A673 (cell line): ENCODE data around the gene PIAS1. TPM values are rescaled to one million over a fixed set of nuclear protein-coding genes. Genes with fewer than 3 reads are reported as not detected.

ENCODE experiments used
- BruUV-seq: library from RNA; stranded (reverse); fragments of 400-500 nt; replicated peaks from 2 replicates; lab custom pipeline; 2021; lab: Mats Ljungman, UMichigan
- CTCF ChIA-PET: fragments of 300-600 bp; sonication (Branson Sonifier 250); formaldehyde crosslinking; loops from one replicate; lab custom pipeline; 2022; ENCODE audit warnings: antibody characterized with exemption; lab: Charles Lee
- POLR2A ChIA-PET: fragments of 300-600 bp; sonication (Branson Sonifier 250); formaldehyde crosslinking; loops from one replicate; lab custom pipeline; 2022; ENCODE audit warnings: antibody characterized with exemption; ENCODE audit not compliant: low non-redundant PET; lab: Charles Lee
- DNase-seq: peaks from one replicate; pipeline ENCODE4 v3.0.0-alpha.2; 2015; ENCODE audit warnings: low spot score
- H3K27ac ChIP-seq: fragments of 200-600 bp; sonication (generic); 2 replicates; pipeline ENCODE4 v1.5.1; 2016; ENCODE audit warnings: mixed run types, low read depth, mild to moderate bottlenecking, mixed read lengths, antibody characterized with exemption, low read length; ENCODE audit not compliant: poor library complexity, severe bottlenecking
- H3K27me3 ChIP-seq: fragments of 200-600 bp; sonication (generic); replicated peaks from 2 replicates; pipeline ENCODE4 v1.6.1; 2017; ENCODE audit warnings: mixed run types, low read depth, mild to moderate bottlenecking, mixed read lengths, antibody characterized with exemption, low read length; ENCODE audit not compliant: insufficient read depth, poor library complexity
- H3K36me3 ChIP-seq: fragments of 200-600 bp; sonication (generic); 2 replicates; pipeline ENCODE4 v1.6.1; 2016; ENCODE audit warnings: mixed run types, mild to moderate bottlenecking, mixed read lengths, antibody characterized with exemption, low read length; ENCODE audit not compliant: insufficient read depth, poor library complexity, severe bottlenecking
- H3K4me1 ChIP-seq: fragments of 200-600 bp; sonication (generic); 2 replicates; pipeline ENCODE4 v1.6.1; 2017; ENCODE audit warnings: mixed run types, mild to moderate bottlenecking, mixed read lengths, antibody characterized with exemption, low read length; ENCODE audit not compliant: insufficient read depth, poor library complexity, severe bottlenecking
- H3K4me3 ChIP-seq: fragments of 200-600 bp; sonication (generic); 2 replicates; pipeline ENCODE4 v1.5.1; 2016; ENCODE audit warnings: low read depth, mixed run types, mild to moderate bottlenecking, mixed read lengths, low read length; ENCODE audit not compliant: poor library complexity, severe bottlenecking
- H3K9me3 ChIP-seq: fragments of 200-600 bp; sonication (generic); 2 replicates; pipeline ENCODE4 v1.6.1; 2016; ENCODE audit warnings: mixed run types, low read depth, mild to moderate bottlenecking, mixed read lengths, antibody characterized with exemption, low read length; ENCODE audit not compliant: poor library complexity, severe bottlenecking
- EZH2 ChIP-seq: fragments of 200-600 bp; sonication (generic); IDR thresholded peaks from 2 replicates; pipeline ENCODE4 v1.6.1; 2017; ENCODE audit warnings: borderline replicate concordance, low read depth, mild to moderate bottlenecking, mixed read lengths, antibody characterized with exemption, low read length; ENCODE audit not compliant: poor library complexity, severe bottlenecking
- intact Hi-C: fragments of 100-400 bp; cut with micrococcal nuclease; formaldehyde crosslinking; loops from one replicate; pipeline ENCODE4 v1.10.0; 2022; ENCODE audit not compliant: unreplicated experiment
- total RNA-seq: library from RNA; stranded (reverse); gene quantifications from 2 replicates; pipeline ENCODE4 v1.2.3, GENCODE V29; 2021
- TF ChIP-seq, protein P1 (sequence below): fragments of 300-800, 200-600 bp; sonication (generic); conservative IDR thresholded peaks from 2 replicates; pipeline ENCODE4 v1.5.1; 2017; ENCODE audit warnings: low read depth, mild to moderate bottlenecking, antibody characterized with exemption, low read length, moderate library complexity, mixed read lengths

The PIAS1 gene
- total RNA-seq, 1 experiment from 2014 or later = 40.2 TPM

DNA sequence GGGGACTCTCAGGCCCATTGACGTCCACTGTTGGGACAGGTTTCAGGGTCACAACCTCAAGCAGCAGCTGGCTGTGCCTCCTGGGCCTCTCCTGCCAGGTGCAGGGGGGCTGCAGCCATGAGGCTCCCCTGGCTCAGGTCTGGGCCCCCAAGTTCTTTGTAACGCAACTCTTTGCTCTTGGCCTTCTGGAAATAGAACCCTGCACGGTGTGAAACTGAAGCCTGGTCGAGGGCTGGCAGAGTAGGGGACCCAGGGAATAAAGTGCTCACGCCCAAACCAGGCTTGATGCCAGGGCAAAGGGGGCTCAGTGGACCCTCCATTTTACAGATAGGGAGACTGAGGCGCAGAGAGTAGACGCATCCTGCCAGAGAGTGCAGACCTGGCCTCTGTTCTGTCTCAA is 150.2 kb downstream of the PIAS1 start:
- ChIA-PET CTCF (no interaction called here), POLR2A (no interaction called here)
- TF ChIP-seq, protein P1, sequence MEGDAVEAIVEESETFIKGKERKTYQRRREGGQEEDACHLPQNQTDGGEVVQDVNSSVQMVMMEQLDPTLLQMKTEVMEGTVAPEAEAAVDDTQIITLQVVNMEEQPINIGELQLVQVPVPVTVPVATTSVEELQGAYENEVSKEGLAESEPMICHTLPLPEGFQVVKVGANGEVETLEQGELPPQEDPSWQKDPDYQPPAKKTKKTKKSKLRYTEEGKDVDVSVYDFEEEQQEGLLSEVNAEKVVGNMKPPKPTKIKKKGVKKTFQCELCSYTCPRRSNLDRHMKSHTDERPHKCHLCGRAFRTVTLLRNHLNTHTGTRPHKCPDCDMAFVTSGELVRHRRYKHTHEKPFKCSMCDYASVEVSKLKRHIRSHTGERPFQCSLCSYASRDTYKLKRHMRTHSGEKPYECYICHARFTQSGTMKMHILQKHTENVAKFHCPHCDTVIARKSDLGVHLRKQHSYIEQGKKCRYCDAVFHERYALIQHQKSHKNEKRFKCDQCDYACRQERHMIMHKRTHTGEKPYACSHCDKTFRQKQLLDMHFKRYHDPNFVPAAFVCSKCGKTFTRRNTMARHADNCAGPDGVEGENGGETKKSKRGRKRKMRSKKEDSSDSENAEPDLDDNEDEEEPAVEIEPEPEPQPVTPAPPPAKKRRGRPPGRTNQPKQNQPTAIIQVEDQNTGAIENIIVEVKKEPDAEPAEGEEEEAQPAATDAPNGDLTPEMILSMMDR = no peak
- no peak for TF ChIP-seq EZH2

DNA sequence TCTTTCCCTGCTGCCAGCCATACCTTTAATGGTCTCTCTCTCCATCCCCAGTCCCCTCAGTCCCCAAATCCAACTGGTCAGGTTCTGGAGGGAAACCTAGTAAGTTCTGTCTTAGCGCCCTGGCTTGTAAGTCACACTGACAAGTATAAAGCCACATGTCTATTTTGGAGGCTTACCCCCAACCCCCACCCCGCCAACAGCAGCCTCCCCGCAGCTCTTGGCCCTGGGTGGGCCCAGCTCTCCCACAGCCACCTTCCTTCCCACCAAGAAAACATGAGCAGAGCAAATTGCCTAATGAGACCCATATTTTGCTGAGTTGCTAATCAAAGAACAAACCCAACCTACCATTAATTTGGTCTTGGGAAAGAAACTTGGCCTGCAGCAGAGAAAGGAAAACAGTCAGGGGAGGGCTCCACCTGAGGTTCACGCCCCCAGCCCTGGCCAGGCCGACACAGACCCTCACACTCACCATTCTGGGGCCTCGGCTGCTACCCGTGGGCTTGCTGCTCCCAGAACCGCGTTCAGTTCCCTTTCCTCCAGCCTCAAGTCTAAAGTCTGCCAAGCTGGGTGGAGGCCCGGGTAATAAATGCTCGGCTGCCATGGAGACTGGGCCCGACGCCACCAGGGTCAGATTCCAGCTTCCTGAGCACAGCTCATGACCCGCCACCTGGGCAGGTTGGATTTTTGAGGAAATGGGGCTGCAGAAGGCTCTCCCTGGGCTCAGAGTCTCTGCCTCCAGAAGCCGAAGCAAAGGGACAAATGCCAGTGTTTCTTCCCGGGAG is 150.9 kb downstream of the PIAS1 start, which contains the start of gene CALML4:
Gene CALML4 (minus strand): TSS at position 557 of the 782 bp plus-strand sequence. CDS start 85 bp downstream, at position 472.
- ChIA-PET CTCF (no interaction called here), POLR2A (no interaction called here)
- Histone ChIP-seq H3K4me3 (no peak within 1 kb of the TSS), H3K27me3 (no peaks in the 10 kb centered on the region), H3K4me1 (peaks cover 22% of the 10 kb centered on the region), H3K9me3 (no peaks in the 10 kb centered on the region), H3K36me3 (no peaks in the 10 kb centered on the region), H3K27ac (peak within 1 kb of the TSS; percentile 30)
- no peak for TF ChIP-seq EZH2
- TF ChIP-seq, protein P1 = no peak
- DNase-seq = no peak
- intact Hi-C loops = no loop called here
- no TSS peak for BruUV-seq

More for the DNA sequence above, 150.2 kb downstream of the PIAS1 start:
- DNase-seq = no peak
- Histone ChIP-seq H3K27me3 (no peaks in the 10 kb centered on the region), H3K4me3 (no peak overlapping the region), H3K9me3 (no peaks in the 10 kb centered on the region), H3K36me3 (no peaks in the 10 kb centered on the region), H3K27ac (no peak overlapping the region), H3K4me1 (peaks cover 22% of the 10 kb centered on the region)
- BruUV-seq = no TSS peak
- intact Hi-C loops = no loop called here

- ChIA-PET POLR2A (no interaction called here), CTCF (no interaction called here)
- intact Hi-C loops = no loop called here
- Histone ChIP-seq H3K36me3 (no peaks in the 10 kb centered on the region), H3K27ac (no peak overlapping the region), H3K4me3 (no peak overlapping the region), H3K9me3 (no peaks in the 10 kb centered on the region), H3K4me1 (peaks cover 22% of the 10 kb centered on the region), H3K27me3 (no peaks in the 10 kb centered on the region)
- BruUV-seq = no TSS peak
- no peak for DNase-seq
- TF ChIP-seq EZH2 = no peak
- TF ChIP-seq, protein P1 = no peak
Observed at GRCh38 chr15:68205558-68205944, 151.4 kb downstream of the PIAS1 start.
